SW 1271 (cell line): Measurements from ENCODE around the gene ZNF408.

Experiments
- DNase-seq, 2 experiments: peaks; one replicate each; lab custom pipeline; 2025; lab: John Stamatoyannopoulos, UW

The ZNF408 gene

GRCh38 chr11:46727952-46728658, 27.3 kb downstream of the ZNF408 start:
- no peak for DNase-seq

- DNase-seq: no peak
These were observed 27.8 kb downstream of the ZNF408 start for GRCh38 chr11:46728659-46729040.

GRCh38 chr11:46729110-46730027, 28.5 kb downstream of the ZNF408 start:
- DNase-seq: no peak

GRCh38 chr11:46731545-46731944, 30.7 kb downstream of the ZNF408 start:
- no peak for DNase-seq

- DNase-seq: no peak
These were observed 32.4 kb downstream of the ZNF408 start for GRCh38 chr11:46733234-46733633.

- DNase-seq: no peak
These were observed 35.3 kb downstream of the ZNF408 start for GRCh38 chr11:46736146-46736545.

GRCh38 chr11:46736615-46737014, 35.8 kb downstream of the ZNF408 start:
- no peak for DNase-seq

GRCh38 chr11:46737699-46738098, 36.9 kb downstream of the ZNF408 start:
- DNase-seq: no peak

- no peak for DNase-seq
These were observed 38.1 kb downstream of the ZNF408 start for GRCh38 chr11:46738887-46739286.

GRCh38 chr11:46741600-46742484, 41.0 kb downstream of the ZNF408 start:
- DNase-seq: no peak

GRCh38 chr11:46743043-46743442, 42.2 kb downstream of the ZNF408 start:
- DNase-seq: no peak

- DNase-seq: no peak
These were observed 43.0 kb downstream of the ZNF408 start for GRCh38 chr11:46743693-46744339.

- no peak for DNase-seq
These were observed 44.5 kb downstream of the ZNF408 start for GRCh38 chr11:46745328-46745727.

- no peak for DNase-seq
These were observed 45.2 kb downstream of the ZNF408 start for GRCh38 chr11:46745995-46746394.

- DNase-seq: no peak
These were observed 46.3 kb downstream of the ZNF408 start for GRCh38 chr11:46747150-46747549.
